ENCODE results near the gene CDH13.

Gene CDH13

GRCh38 chr16:83743720-83744119 lies 1117.0 kb downstream of the CDH13 start:
- no peak for DNase-seq (ENCODE audit: low read depth)
- H3K4me3 ChIP-seq (ENCODE audit: low read depth, low read length), result no peak overlapping the region
- no peak for TF ChIP-seq CTCF (IDR thresholded peaks at IDR 0.05; ENCODE audit: control insufficient read depth, extremely low read depth, insufficient read depth)

- no peak overlapping the region for H3K4me3 ChIP-seq (ENCODE audit: low read depth, low read length)
- no peak for DNase-seq (ENCODE audit: low read depth)
- TF ChIP-seq CTCF (IDR thresholded peaks at IDR 0.05; ENCODE audit: control insufficient read depth, extremely low read depth, insufficient read depth), result no peak
Measured at GRCh38 chr16:83744441-83744981, 1117.7 kb downstream of the CDH13 start.

GRCh38 chr16:83746611-83747010 lies 1119.8 kb downstream of the CDH13 start:
- H3K4me3 ChIP-seq (ENCODE audit: low read depth, low read length), result no peak overlapping the region
- no peak for DNase-seq (ENCODE audit: low read depth)
- TF ChIP-seq CTCF (IDR thresholded peaks at IDR 0.05; ENCODE audit: control insufficient read depth, extremely low read depth, insufficient read depth), result no peak

GRCh38 chr16:83747936-83748335 lies 1121.2 kb downstream of the CDH13 start:
- DNase-seq (ENCODE audit: low read depth), result no peak
- no peak overlapping the region for H3K4me3 ChIP-seq (ENCODE audit: low read depth, low read length)
- TF ChIP-seq CTCF (IDR thresholded peaks at IDR 0.05; ENCODE audit: control insufficient read depth, extremely low read depth, insufficient read depth), result no peak

GRCh38 chr16:83755391-83755790 lies 1128.6 kb downstream of the CDH13 start:
- no peak overlapping the region for H3K4me3 ChIP-seq (ENCODE audit: low read depth, low read length)
- TF ChIP-seq CTCF (IDR thresholded peaks at IDR 0.05; ENCODE audit: control insufficient read depth, extremely low read depth, insufficient read depth), result no peak
- DNase-seq (ENCODE audit: low read depth), result no peak

GRCh38 chr16:83762141-83762991 lies 1135.6 kb downstream of the CDH13 start:
- no peak for TF ChIP-seq CTCF (IDR thresholded peaks at IDR 0.05; ENCODE audit: control insufficient read depth, extremely low read depth, insufficient read depth)
- no peak for DNase-seq (ENCODE audit: low read depth)
- no peak overlapping the region for H3K4me3 ChIP-seq (ENCODE audit: low read depth, low read length)

All from LNCaP clone FGC (cell line).